MCF 10A (cell line): Measurements from ENCODE around the gene TULP4. TPM values are rescaled to one million over a fixed set of nuclear protein-coding genes. Genes with fewer than 3 reads are reported as not detected.
"Not testable (repeated sequence)": the region's sequence is repeated elsewhere in the genome, so short reads cannot be mapped to it uniquely, and the experiment has no call there.

Experiments
- BruUV-seq: library from RNA; stranded (reverse); fragments of 400-500 nt; replicated peaks from 2 replicates; lab custom pipeline; 2021; lab: Mats Ljungman, UMichigan
- CTCF ChIA-PET: fragments of 300-600 bp; sonication (Branson Sonifier 250); formaldehyde crosslinking; extraction: SDS; loops from one replicate; lab custom pipeline; 2021; ENCODE audit warnings: antibody characterized with exemption, inconsistent platforms; lab: Yijun Ruan, JAX
- POLR2A ChIA-PET: fragments of 300-600, 350-650 bp; sonication (Branson Sonifier 250); formaldehyde crosslinking; extraction: SDS; loops from one replicate; lab custom pipeline; 2020; ENCODE audit warnings: antibody characterized with exemption, inconsistent platforms; lab: Yijun Ruan, JAX
- DNase-seq: peaks from one replicate; pipeline ENCODE4 v3.0.0-alpha.2; 2018; ENCODE audit not compliant: unreplicated experiment
- H3K27ac Mint-ChIP-seq: one replicate; pipeline ENCODE4 v1.8.0; 2022; ENCODE audit warnings: mild to moderate bottlenecking, low read depth, mixed read lengths; ENCODE audit not compliant: unreplicated experiment
- H3K27me3 Mint-ChIP-seq: one replicate; pipeline ENCODE4 v1.8.0; 2022; ENCODE audit warnings: mixed read lengths; ENCODE audit not compliant: insufficient read depth, unreplicated experiment
- H3K36me3 Mint-ChIP-seq: one replicate; pipeline ENCODE4 v1.8.0; 2022; ENCODE audit warnings: mild to moderate bottlenecking, moderate library complexity, mixed read lengths; ENCODE audit not compliant: insufficient read depth, unreplicated experiment
- H3K4me1 Mint-ChIP-seq: one replicate; pipeline ENCODE4 v1.8.0; 2022; ENCODE audit warnings: mixed read lengths; ENCODE audit not compliant: insufficient read depth, unreplicated experiment
- H3K4me3 Mint-ChIP-seq: one replicate; pipeline ENCODE4 v1.8.0; 2022; ENCODE audit warnings: mild to moderate bottlenecking, moderate library complexity, mixed read lengths; ENCODE audit not compliant: unreplicated experiment
- H3K9me3 Mint-ChIP-seq: one replicate; pipeline ENCODE4 v1.8.0; 2022; ENCODE audit warnings: mixed read lengths; ENCODE audit not compliant: unreplicated experiment
- CTCF ChIP-seq: fragments of 200-600 bp; IDR thresholded peaks from one replicate; pipeline ENCODE4 v1.8.0; 2022; ENCODE audit warnings: antibody characterized with exemption, mild to moderate bottlenecking; ENCODE audit not compliant: unreplicated experiment
- intact Hi-C: fragments of 100-400 bp; cut with micrococcal nuclease; formaldehyde crosslinking; loops from 2 replicates; pipeline ENCODE4 v1.14.1; 2022
- total RNA-seq: library from RNA; stranded (reverse); gene quantifications from 2 replicates; pipeline ENCODE4 v1.2.3, GENCODE V29; 2022

TULP4 gene
- total RNA-seq, 1 experiment from 2014 or later: 64.2 TPM

DNA sequence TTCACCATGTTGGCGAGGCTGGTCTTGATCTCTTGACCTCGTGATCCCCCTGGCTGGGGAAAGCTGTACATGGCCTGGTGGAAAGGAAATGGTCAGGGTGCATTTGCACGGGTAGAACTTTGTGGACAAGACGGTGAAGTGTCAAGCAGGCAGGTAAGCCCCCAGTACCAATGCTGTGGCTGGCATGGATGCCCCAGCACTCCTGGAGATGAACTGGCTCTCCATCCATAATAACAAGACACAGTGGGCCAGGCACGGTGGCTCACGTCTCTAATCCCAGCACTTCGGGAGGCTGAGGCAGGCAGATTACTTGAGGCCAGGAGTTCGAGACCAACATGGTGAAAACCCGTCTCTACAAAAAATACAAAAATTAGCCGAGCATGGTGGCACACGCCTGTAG lies 210.4 kb downstream of the TULP4 start:
- Mint-ChIP-seq H3K4me1 (no peaks in the 10 kb centered on the region), H3K9me3 (peaks cover 15% of the 10 kb centered on the region), H3K27ac (no peak overlapping the region), H3K4me3 (no peak overlapping the region), H3K27me3 (no peaks in the 10 kb centered on the region), H3K36me3 (peaks cover 5% of the 10 kb centered on the region)
- no peak for TF ChIP-seq CTCF
- no TSS peak for BruUV-seq
- ChIA-PET CTCF (interaction anchor here (1.1 to 1.8 kb wide), 2 partner anchors 298 to 302 kb away, joined by 4 to 11 read pairs; no protein-coding TSS in a partner anchor), POLR2A (no interaction called here)
- DNase-seq: no peak
- intact Hi-C loops: no loop called here

GRCh38 chr6:158524311-158524710 lies 212.0 kb downstream of the TULP4 start:
- H3K27me3 Mint-ChIP-seq: no peaks in the 10 kb centered on the region
- no peaks in the 10 kb centered on the region for H3K4me1 Mint-ChIP-seq
- no peak for DNase-seq
- no peak overlapping the region for H3K27ac Mint-ChIP-seq
- TF ChIP-seq CTCF: no peak
- ChIA-PET CTCF (interaction anchor here (1.0 to 1.8 kb wide), 2 partner anchors 300 to 304 kb away, joined by 3 to 11 read pairs; no protein-coding TSS in a partner anchor), POLR2A (interaction anchor here (0.6 kb wide), 1 partner anchor 39 kb away, joined by 3 read pairs; no protein-coding TSS in a partner anchor)
- no peak overlapping the region for H3K4me3 Mint-ChIP-seq
- peaks cover 5% of the 10 kb centered on the region for H3K36me3 Mint-ChIP-seq
- BruUV-seq: no TSS peak
- intact Hi-C loops: no loop called here
- H3K9me3 Mint-ChIP-seq: peaks cover 16% of the 10 kb centered on the region

GRCh38 chr6:158527858-158528257 lies 215.6 kb downstream of the TULP4 start:
- DNase-seq, H3K27ac Mint-ChIP-seq, H3K4me1 Mint-ChIP-seq, H3K36me3 Mint-ChIP-seq, H3K27me3 Mint-ChIP-seq, intact Hi-C loops, H3K4me3 Mint-ChIP-seq, CTCF ChIA-PET, BruUV-seq: not testable (repeated sequence)
- POLR2A ChIA-PET: interaction anchor here (0.9 kb wide), 1 partner anchor 9 kb away, joined by 3 read pairs; no protein-coding TSS in a partner anchor
- H3K9me3 Mint-ChIP-seq: peaks cover 16% of the 10 kb centered on the region

DNA sequence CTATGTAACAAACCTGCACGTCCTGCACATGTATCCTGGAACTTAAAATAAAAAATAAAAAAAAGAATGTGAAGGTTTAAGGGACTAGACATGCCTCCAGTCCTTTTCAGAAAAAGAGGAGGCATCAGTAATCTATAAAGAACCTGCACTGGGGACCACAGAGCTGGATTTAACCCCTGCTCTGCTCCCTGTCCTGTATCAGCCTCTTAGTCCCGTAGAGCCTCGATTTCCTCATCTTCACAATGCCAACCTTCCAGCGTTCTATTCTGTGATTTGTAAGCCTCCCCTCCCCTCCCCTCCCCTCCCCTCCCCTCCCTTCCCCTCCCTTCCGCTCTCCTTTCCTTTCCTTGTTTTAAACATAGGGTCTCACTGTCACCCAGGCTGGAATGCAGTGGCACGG lies 216.6 kb downstream of the TULP4 start:
- Mint-ChIP-seq H3K9me3 (peaks cover 16% of the 10 kb centered on the region), H3K27me3 (no peaks in the 10 kb centered on the region), H3K4me3 (no peak overlapping the region), H3K4me1 (no peaks in the 10 kb centered on the region), H3K36me3 (peaks cover 5% of the 10 kb centered on the region), H3K27ac (no peak overlapping the region)
- BruUV-seq: no TSS peak
- intact Hi-C loops: no loop called here
- no peak for DNase-seq
- CTCF ChIA-PET: interaction anchor here (0.7 kb wide), 1 partner anchor 280 kb away, joined by 4 read pairs; no protein-coding TSS in a partner anchor
- POLR2A ChIA-PET: no interaction called here
- TF ChIP-seq CTCF: no peak
